ENCODE results near the gene TTLL3.
"Not testable (repeated sequence)": the region's sequence is repeated elsewhere in the genome, so short reads cannot be mapped to it uniquely, and the experiment has no call there.

TTLL3 gene

GRCh38 chr3:9843715-9844438 lies 33.8 kb downstream of the TTLL3 start, which contains the start of gene RPUSD3:
TSS of gene RPUSD3 (minus strand) at chr3:9844008. CDS start at chr3:9843990, 18 bp downstream.
- peak; percentile 91 for DNase-seq (ENCODE audit: low read depth)

- no peak for DNase-seq (ENCODE audit: low read depth)
These were observed 36.2 kb downstream of the TTLL3 start for GRCh38 chr3:9846231-9846630.

- DNase-seq (ENCODE audit: low read depth): no peak
These were observed 36.9 kb downstream of the TTLL3 start for GRCh38 chr3:9846931-9847488.

- not testable (repeated sequence) for DNase-seq (ENCODE audit: low read depth)
These were observed 37.8 kb downstream of the TTLL3 start for GRCh38 chr3:9847870-9848269.

- DNase-seq (ENCODE audit: low read depth): not testable (repeated sequence)
These were observed 38.8 kb downstream of the TTLL3 start for GRCh38 chr3:9848860-9849259.

GRCh38 chr3:9851383-9851782 lies 41.3 kb downstream of the TTLL3 start:
- DNase-seq (ENCODE audit: low read depth): not testable (repeated sequence)

- DNase-seq (ENCODE audit: low read depth): not testable (repeated sequence)
These were observed 41.9 kb downstream of the TTLL3 start for GRCh38 chr3:9851926-9852325.

- DNase-seq (ENCODE audit: low read depth): no peak
These were observed 42.5 kb downstream of the TTLL3 start for GRCh38 chr3:9852528-9852927.

GRCh38 chr3:9854291-9854940 lies 44.4 kb downstream of the TTLL3 start:
- DNase-seq (ENCODE audit: low read depth): not testable (repeated sequence)

- DNase-seq (ENCODE audit: low read depth): no peak
These were observed 45.5 kb downstream of the TTLL3 start for GRCh38 chr3:9855594-9855993.

- no peak for DNase-seq (ENCODE audit: low read depth)
These were observed 49.5 kb downstream of the TTLL3 start for GRCh38 chr3:9859530-9860025.

- DNase-seq (ENCODE audit: low read depth): no peak
These were observed 51.1 kb downstream of the TTLL3 start for GRCh38 chr3:9861201-9861600.

GRCh38 chr3:9861626-9862130 lies 51.6 kb downstream of the TTLL3 start:
- DNase-seq (ENCODE audit: low read depth): no peak

- no peak for DNase-seq (ENCODE audit: low read depth)
These were observed 52.5 kb downstream of the TTLL3 start for GRCh38 chr3:9862391-9863057.

- DNase-seq (ENCODE audit: low read depth): no peak
These were observed 53.2 kb downstream of the TTLL3 start for GRCh38 chr3:9863058-9863772.

GRCh38 chr3:9864200-9864927 lies 54.3 kb downstream of the TTLL3 start:
- DNase-seq (ENCODE audit: low read depth): no peak

GRCh38 chr3:9865125-9865637 lies 55.1 kb downstream of the TTLL3 start:
- DNase-seq (ENCODE audit: low read depth): not testable (repeated sequence)

GRCh38 chr3:9866639-9867038 lies 56.6 kb downstream of the TTLL3 start:
- no peak for DNase-seq (ENCODE audit: low read depth)

- no peak for DNase-seq (ENCODE audit: low read depth)
These were observed 57.0 kb downstream of the TTLL3 start for GRCh38 chr3:9867106-9867505.

- DNase-seq (ENCODE audit: low read depth): no peak
These were observed 59.9 kb downstream of the TTLL3 start for GRCh38 chr3:9869955-9870354.

- DNase-seq (ENCODE audit: low read depth): no peak
These were observed 60.9 kb downstream of the TTLL3 start for GRCh38 chr3:9870978-9871377.

All from T-helper 22 cell (primary cell).